Midbrain (tissue), 1 donor: ENCODE measurements around the gene MUC5B.
"Not testable (repeated sequence)": the region's sequence is repeated elsewhere in the genome, so short reads cannot be mapped to it uniquely, and the experiment has no call there.

Experiments used
- DNase-seq: peaks from one replicate; lab custom pipeline; 2025; lab: John Stamatoyannopoulos, UW

MUC5B gene

DNA sequence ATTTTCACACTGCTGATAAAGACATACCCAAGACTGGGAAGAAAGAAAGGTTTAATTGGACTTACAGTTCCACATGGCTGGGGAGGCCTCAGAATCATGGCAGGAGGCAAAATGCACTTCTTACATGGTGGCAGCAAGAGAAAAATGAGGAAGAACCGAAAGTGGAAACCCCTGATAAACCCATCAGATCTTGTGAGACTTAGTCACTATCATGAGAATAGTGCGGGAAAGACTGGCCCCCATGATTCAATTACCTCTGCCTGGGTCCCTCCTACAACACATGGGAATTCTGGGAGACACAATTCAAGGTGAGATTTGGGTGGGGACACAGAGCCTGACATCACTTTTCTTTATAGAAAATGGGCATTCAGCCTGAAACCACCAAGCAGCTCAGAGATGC lies 44.1 kb downstream of the MUC5B start:
- DNase-seq, result not testable (repeated sequence)

DNA sequence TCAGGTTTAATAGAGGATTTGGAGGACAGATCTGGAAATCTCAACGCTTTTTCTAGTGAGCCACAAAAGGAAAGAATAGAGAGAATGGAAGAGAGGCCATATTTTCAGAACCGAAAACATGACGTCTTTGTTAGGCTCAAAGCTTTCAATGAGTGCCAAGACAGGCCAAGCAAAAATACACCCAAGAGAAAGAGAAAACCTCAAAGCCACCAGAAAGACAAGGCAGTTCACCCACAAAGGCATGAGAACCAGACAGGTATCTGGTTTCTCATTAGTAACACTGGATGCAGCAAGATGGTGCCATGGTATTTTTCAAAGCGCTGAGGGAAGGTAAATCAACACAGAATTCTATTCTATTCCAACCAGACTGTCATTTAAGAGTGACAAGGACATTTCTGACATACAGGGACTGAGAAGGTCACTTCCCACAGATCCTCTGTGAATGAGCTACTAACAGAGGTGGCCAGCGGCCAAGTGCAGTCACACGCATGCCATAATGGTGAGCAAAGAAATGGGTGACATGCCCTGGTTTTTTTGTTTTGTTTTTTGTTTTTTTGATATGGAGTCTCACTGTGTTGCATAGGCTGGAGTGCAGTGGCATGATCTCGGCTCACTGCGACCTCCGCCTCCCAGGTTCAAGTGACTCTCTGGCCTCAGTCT lies 44.7 kb downstream of the MUC5B start:
- DNase-seq, result no peak

DNA sequence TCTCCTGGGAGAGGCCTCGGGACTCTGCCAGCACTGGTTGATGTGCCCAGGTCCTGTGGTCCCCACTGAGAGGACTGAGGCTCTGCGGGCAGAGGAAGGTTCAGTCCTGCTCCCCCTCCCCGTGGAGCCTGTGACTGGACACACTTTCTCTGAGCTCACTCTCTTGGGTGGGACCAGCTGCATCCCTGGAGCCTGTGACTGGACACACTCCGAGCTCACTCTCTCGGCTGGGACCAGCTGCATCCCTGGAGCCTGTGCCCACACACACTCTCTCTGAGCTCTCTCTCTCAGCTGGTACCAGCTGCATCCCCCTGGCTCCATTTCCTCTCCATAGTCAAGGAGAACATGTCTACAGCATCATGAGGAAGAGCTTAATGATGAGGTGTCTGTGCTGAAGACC lies 47.1 kb downstream of the MUC5B start:
- no peak for DNase-seq

DNA sequence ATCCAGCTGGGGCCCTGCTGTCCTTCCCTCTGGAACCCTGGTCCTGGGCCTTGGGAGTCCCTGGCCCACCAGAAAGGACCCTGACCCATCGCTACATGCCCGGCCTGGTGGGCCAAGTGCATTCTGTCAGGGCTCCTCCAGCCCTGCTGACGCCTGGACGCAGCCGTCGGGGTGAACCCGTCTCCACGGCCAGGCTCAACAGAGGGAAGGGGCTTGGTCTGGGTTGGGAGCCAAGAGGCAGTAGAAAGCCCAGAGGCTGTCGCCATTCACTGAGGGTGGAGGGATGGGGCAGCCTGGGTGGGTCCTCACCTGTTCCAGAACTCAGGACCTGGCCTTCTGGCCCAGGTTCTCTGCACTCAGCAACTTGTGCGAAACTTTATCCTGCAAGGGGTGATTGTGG lies 47.6 kb downstream of the MUC5B start:
- no peak for DNase-seq

DNA sequence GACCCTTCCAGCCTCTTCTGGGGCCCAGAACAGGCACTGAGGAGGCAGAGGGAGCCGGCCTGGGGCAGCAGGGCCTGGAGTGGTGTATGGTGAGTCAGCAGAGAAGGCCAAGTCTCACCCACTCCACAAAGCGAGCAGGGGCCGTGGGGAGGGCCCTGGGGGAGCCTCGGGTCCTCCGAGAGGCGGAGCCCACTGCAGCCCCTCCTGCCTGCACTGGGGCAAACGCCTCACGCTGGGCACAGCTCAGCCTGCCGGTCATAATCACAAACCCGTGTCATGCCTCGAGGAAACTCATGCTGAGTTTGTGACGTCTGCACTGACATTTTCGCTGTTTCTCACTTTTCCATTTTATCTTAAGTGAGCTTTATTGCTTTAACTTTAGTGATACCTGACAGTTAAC lies 48.1 kb downstream of the MUC5B start:
- DNase-seq, result no peak

DNA sequence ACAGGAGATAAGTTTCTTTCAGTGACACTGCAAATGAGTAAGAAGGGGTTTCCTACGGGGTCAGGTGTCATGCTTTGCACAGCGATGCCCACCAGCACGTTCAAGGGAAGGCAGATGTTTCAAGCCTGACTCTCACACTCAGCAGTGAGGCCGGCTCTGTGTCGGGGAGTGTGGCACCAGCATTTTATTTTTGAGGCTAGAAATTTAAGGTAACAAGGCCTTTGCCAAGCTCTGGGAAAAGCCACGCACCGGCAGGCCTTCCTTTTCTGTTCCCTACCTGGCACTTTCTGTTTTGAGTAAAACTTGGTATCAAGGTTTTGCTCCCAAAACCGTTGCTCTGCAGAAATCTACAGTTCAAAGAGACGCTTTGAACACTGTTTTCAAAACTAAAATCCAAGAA lies 48.5 kb downstream of the MUC5B start:
- DNase-seq, result no peak

DNA sequence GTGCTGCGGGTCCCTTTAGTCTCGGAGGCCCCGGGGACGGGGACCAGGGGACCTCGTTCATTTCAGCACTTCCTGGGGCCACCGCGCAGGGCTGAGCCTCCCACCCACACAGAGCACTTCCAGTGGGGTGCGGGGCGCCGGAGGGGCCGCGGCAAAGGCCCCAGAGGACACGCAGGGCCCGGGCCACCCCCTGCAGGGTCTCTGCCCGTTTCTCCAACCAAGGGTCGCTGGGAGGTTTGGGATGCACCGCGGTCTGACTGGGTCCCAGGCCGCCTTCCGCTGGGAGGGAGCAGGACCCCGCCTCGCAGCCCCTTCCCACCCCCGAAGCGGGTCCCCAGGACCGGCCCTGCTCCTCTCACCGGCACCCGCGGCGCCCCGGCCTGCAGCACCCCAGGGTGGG lies 49.1 kb downstream of the MUC5B start:
- DNase-seq, result no peak

DNA sequence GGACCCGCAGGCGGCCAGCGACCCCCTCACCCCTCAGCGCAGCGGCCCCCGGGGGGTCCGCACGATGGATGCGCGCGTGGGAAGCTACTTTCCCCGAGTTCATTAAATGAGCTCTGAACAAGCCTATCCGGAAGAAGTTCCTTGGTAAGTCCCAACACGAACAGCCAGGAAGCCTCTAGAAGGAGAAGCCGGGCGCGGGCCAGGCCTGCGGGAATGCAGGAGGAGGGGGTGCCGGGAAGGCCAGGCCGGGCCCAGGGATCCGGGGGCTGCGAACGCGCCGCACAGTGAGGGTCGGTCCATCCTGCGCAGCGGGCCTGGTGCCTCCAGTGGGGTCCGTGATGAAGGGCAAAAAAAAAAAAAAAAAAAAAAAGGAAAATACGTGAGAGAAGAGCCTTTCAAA lies 49.7 kb downstream of the MUC5B start:
- no peak for DNase-seq

DNA sequence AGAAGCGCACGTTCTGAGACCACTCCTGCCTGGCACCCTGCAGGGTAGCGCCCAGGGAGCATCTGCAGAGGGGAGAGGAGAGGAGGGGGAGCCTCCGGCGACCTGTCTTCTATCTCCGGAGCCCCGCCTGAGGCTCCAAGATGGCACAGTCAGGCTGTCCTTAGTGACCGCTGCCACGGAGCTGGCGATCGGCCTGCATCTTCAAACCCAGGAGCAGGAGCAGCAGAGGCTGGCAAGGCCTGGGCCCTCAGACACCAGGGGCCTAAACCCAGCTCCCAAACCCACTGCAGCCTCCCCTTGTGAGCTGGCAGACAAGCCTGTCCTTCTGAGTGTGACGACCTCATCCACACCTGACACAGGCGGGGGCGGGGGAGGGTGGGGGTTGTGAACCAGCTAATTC lies 51.6 kb downstream of the MUC5B start:
- no peak for DNase-seq

DNA sequence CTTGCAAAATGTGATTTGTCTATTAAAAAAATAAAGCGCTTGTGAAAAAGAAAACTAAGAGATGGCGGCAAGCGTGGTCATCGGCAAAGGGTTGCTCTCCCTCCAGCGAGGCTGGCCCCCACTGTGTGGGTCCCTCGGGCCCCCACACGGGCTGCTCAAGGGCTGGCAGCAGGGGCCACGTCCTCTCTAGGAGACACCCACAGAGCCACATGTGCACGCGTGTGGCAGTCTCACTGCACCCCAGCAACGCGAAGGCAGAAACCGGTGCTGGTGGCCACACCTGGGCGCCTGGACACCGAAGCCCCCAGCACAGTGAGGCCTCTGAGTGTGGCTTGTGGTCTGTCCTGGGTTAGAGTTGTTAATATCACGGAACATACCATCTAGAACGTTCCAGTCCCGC lies 52.2 kb downstream of the MUC5B start:
- no peak for DNase-seq

DNA sequence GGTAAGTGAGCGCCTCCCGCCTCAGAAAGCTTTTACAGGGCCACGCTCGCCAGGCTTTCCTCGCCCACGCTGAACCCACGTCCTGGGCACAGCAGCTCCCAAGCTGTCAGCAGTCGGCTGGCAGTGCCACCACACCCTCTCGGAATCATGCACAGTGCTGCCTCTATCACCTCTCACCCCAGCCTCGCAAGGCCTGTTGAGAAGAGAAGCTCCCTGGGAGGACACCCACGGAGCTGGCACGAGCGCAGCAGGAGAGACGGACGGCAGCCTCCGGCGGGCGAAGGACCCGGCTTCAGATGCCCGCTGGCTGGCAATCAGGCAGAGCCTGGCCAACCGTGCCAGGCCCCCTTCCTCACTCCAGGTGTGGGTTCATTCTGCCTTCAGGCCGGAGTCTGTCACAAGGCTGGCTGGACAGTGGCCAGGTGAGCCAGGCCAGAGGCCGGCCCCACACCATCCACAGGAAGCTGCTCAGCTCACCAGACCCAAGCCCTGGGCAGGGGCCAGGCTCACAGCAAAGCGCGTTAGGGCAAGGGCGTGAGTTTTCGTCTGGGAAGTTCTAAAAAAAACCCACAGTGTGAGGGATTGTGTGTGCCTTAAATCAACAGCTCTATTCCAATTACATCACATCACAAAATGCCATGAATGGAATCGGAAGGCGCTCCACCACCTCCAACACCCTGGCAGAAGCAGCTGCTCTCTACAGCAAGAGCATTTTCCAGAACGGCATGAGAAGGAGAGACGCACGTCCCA lies 53.4 kb downstream of the MUC5B start:
- no peak for DNase-seq

DNA sequence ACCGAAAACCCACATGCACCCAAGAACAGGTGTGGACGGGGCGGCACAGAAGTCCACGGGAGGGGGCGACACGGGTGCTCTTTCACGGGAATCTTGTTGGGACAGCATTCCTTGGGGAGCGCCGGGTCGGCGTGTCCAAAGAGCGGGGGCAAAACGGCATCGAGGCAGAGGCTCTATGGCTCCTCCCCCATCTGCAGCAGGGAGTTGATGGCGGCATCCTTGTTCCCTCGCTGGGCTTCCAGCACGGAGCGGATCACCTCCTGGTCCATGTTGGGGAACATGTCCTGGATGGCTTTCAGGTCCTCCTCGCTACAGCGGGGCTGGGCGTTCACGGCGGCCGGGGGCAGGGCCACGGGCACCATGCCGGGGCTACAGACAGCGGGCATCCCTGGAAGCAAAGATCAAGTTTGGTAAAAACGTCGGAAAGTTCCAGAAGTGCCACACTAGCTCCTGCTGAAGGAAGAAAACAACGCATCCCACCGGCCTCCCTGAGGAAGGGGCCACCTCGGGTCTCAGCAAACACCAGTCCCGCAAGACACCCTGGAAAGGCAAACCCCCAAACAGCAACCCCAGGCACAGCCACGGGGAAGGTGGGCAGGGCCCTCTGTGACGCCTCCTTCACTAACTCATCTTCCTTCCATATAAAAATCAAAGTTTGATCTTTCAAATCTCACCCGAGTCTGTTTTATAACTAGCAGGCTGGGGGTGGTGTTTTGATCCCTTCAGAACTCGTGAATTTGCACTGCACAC lies 54.2 kb downstream of the MUC5B start:
- no peak for DNase-seq

DNA sequence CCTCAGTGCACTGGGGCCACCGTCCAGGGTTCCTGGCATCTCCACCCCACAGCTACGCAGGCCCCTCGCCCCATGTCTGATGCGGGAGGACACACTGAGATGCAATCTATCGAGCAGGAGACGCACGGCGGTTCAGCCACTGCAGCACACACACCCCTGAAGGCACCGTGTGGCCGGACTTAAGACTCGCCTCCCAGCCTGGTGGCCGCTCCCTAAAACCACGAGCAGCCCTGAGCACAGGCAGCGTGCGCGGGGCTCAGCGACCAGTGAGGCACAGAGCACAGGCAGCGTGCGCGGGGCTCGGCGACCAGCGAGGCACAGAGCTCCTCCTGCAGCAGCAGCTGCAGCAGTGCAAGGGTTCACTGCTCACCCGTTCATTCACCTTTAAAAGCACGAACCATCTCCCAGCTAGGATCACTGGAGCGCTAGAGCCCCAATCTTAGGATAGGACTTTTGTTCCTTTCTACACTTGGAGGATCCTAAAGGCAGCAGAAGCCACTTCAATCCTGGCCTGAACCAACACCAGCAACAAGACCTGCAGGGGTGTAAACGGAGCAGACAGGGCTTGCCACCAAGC lies 55.2 kb downstream of the MUC5B start:
- no peak for DNase-seq

DNA sequence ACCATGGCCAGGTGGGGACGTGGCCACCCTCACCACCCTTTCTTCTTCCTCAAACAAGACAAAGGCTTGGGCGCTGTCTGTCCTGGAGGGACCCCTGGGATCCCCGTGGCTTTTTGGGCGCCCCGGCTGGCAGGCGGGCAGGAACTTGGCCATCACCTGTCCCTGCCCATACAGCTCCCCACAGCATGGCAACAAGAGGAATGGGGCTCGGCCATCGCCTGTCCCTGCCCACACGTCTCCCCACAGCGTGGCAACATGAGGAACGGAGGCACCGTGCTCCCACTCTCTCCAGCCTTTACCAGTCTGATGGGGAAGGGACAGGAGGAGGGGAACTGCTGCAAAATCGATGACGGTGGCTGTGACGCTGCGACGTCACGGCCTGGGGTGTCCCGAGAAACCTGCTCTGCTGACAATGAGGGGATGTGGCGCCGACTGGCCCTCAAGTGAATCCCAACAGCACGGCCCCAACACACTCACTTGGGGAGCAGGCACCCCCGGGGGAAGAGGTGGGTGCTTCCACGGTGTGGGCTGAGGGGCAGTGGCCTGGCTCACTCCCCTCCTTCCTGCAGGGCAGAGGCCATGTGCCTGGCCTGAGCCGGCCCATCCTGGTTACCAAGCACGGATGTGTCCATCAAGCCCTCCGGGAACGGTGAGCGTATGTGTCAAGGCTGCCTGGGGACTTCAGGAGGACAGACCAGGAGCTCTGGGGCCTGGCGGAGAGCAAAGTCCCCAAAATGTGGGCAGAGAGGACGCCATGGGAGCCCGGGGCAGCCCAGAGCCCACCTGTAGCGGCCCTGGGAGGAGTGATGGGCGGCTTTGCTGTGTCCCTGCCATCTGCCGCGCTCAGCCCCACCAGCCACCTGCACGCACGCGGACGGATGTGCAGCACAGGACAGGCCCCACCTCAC lies 56.2 kb downstream of the MUC5B start:
- no peak for DNase-seq

DNA sequence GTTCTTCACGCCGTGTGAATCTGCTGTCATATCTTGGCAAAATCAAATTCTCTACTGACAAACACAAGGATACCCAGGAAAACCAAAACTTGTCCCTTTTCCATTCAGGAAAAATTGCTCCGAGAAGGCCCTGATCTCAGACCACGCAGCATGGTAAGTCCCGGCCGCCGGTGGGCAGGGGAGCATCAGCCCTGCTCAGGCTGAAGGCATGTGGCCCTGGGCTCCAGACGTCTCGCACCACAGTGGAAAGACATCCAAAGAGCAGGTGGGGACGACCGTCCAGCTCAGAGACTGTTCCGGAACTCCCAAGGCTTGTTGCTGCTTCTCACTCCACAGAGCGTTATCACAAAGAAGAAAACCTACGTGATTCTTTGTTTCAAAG lies 56.8 kb downstream of the MUC5B start:
- no peak for DNase-seq

DNA sequence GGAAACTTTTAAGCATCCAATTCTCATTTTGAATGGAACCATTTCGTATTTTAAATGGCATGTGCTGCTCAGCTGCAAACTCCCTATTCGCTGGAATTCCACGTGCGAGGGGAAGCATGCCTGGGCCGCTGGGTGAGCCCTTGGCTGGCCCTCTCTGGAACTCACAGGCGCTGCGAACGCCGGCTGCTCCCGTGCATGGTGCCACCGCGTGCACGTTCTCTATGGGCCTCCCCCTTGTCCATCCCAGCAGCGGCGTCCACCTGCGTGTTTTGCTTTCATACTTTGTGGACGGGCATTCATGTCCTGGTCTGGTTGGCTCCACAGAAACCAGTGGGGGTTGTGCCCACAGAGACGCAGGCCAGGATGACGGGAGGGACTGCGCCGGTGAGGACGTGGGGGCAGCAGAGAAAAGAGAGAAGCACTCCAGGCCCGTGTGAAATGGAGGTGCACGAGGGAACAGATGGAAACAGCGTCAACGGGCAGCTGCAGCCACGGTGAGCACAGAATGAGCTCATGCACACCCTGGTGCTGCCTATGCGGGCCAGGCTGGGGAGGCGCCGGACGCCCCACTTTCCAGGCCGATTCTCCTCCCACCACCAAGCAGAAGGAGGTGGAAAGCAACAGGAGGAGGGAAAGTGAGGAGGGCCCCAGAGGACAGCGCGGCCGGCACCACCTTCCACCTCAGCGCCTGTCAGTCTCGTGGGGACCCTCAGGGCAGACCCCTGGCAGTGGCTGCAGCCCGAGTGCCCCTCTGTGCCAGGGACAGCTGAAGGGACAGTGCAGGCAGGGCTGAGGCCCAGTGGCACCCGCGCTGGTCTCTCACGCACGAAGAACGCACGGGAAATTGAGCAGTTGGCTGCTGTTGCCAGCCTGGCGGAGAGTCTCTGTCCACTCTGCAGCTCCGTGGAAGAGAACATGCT lies 57.5 kb downstream of the MUC5B start:
- no peak for DNase-seq

DNA sequence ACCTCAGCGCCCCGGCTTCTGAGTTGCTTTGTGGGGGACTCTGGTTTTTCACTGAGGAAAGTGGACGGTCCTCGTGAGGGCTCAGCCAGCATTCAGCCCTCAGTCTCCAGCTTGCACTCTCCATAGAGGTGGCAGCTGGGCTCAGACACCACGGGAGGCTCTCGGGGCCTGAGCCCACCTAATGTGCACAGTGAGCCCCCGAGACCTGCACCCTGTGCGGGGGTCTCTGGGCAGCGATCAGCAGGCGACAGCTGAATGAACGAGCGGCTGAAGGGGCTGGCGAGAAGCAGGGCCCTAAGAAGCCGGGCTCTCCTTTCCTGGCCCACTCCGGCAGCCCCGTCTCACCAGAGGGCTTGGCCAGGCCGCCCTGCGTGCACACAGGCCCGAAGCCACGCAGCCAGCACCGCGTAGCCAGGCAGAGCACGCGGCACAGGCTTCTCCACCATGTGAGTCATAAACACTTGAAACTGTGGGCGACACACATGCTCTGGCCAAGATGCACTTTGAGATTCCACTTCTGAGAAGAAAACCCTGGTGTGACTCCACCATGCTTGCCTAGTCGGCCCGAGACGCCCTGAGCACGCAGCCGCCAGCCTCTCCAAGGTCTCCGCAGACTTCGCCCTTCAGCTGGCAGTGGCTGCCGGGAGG lies 58.6 kb downstream of the MUC5B start:
- no peak for DNase-seq

DNA sequence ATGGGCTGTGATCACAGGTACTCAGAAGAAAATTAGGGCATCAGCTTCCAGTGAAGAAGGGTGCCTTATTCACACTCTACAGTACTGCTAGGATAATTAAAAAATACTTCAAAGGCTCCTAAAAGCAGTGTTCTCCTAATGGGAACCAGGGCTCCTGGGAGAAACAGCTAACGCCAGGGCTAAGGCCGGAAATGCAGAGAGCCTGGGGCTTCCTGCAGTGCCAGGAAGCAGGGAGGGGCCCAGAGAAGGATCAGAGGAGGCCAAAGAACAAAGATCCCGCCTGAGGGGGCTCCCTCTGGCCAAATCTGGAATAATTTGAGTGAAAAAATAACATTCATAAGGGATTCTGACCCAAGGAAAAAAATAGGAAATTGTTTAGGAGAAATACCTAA lies 59.1 kb downstream of the MUC5B start:
- DNase-seq, result no peak

DNA sequence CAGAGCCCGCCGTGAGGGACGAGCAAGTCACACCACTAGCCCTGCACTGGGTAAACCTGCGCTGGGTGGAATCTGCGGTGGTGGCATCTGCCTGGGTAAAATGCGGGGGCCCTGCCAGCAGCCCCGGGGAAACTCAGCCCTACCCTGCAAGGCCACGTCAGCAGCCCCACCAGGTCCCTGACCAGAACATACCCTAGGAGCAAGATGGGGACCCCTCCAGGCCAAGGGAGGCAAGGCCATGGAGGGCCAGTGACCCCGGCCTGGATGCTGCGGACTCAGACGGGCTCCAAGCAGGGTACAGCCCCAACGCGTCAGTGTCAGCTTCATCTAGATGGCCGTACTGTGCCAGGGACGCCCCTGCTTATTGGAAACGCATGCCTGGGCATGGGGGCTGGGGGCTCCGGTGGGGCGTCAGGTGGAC lies 60.2 kb downstream of the MUC5B start:
- no peak for DNase-seq

DNA sequence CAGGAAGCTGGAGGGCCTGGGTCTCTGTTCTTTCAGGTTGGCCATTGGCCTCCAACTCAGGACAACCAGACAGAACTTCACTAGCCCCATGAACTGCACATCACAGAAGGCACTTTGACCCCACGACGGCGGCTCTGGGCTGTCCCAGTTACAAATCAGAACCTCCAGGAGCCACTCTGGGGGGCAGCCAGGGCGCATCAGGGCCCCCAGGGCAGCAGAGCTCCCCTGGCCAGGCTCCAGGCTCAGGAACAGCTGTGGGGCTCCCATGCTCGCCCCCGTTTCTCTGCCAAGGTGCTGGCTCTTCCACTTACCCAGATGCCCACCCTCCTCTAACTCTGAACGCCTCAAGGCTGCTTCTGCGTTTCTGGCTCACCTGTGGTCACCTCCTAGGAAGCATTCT lies 61.0 kb downstream of the MUC5B start:
- no peak for DNase-seq
